Myocyte (in vitro differentiated cells): ENCODE measurements around the gene SLC38A1. TPM values are rescaled to one million over a fixed set of nuclear protein-coding genes. Genes with fewer than 3 reads are reported as not detected.
A peak's percentile ranks its signal among the peaks of the same experiment; 100 is the strongest.
"Not testable (repeated sequence)": the region's sequence is repeated elsewhere in the genome, so short reads cannot be mapped to it uniquely, and the experiment has no call there.

Experiments used
- DNase-seq: peaks from one replicate; pipeline ENCODE4 v3.0.0-alpha.2; 2012; ENCODE audit warnings: low read depth
- total RNA-seq: library from RNA; depleted of rRNA; stranded (reverse); fragments of >200 nt; gene quantifications from 2 replicates; pipeline ENCODE4 v1.2.3, GENCODE V29; 2014

Gene SLC38A1
- total RNA-seq, 1 donor from 2014 or later, result 132 TPM

DNA sequence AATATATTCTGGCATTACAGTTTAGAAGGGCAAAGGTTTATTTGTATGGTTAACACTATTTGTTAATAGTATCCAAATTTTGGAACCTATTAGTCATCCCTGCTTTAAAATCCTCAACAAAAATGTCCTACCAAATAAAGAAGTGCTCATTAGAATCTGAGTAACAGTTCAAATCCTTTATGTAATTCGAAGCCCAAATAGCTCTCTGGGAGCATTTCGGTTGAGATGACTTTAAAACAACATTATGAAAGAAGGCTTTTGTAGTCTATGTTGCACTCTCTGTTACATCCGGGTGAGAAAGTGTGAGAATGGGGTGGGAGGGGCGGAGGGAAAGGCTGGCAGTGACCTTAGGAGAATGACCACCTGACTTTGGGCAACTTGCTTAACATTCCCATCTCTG is 59.7 kb downstream of the SLC38A1 start:
- peak; percentile 51 for DNase-seq

DNA sequence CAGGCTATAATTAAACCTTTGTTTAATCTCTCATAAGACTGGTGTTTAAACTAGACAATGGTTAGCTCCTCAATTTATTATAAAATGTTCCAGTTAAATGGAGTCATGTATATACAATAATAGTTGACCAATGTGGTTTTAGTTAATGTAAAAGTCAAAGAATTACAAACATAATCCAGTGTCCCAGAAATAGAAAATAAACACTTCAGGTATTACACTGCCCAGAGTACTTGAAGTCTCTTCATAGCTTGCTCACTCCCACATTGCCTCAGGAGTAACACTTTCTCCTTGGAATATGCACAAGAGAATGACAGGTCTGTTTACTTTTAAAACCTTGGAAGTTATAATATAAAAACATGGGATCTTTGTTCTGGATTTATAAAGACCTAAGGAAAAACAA is 60.5 kb downstream of the SLC38A1 start:
- no peak for DNase-seq

DNA sequence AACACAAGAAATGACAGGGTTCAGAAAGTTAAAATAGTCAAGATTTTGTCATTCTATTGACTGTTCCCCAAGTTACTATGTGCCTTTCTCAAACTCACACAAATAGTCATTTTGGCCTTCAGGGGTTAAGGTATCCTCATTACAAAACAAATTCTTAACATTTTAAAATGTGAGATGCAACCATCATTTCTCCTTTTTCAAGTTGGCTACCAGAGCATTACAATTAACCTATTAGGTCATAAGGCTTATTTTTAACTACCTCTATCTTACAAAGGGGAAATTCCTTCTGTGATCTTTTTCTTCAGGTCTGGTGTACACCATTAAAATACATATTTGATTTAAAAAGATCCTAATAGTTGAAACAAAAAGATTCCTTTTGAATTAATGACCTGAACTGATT is 61.2 kb downstream of the SLC38A1 start:
- DNase-seq, result no peak

DNA sequence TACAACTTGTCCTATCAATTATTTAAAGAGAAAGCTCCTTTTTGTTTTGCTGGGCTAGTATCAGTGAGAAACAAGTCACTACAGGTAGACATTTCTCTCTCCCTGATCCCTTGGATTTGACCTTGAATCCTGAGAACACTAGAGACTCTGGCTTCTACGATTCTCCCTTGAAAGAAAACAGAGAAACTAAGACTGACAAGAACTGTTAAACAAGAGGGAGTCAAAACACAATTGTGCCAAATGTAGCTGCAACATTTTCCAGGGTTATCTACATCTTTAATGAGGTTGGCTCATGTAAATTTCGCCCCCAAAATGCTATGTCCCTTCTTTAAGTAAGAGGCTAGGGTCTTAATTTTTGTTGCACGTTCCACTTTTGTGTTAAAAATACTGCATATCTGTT is 62.4 kb downstream of the SLC38A1 start:
- DNase-seq, result no peak

DNA sequence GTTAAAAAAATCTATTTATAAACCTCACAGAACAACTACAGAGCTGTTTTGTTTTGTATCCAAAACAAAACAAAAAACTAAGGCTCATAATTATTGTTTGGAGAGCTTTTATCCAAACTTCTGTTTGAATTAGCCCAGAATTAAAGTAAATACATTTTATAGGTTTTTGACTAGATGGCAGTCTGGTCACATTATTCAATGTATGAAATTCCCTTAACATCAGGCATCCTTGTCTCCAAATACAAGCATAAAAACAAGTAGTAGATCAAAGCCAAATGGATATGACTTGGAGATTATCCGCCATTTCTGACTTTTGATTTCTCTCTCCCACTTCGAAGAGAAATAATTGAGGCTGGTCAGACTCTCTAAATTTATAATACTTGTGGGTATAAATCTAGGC is 63.5 kb downstream of the SLC38A1 start:
- DNase-seq, result no peak

DNA sequence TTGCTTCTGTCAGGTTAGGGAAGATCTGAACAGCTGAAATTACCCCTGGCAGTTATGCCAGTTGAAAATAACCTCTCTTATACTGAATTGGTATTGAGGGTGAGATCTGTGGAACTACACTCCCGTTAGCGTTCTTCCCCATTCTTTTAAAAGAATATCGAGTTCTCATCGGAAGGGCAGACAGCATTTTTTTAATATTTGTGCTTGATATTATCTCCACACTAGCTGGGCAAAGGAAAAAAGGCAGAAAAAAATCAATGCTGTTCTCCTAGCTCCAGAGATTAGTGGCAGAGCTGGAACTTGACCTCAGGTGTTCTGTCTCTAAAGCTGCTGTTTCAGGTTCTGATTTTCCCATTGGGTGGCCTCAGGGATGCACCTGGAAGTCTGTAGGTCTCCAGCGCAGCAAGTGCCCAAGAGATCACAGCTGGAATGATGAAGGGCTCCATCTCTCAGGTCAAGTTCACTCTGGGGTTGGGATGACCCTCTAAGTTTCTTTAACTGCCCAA is 67.5 kb downstream of the SLC38A1 start:
- no peak for DNase-seq

DNA sequence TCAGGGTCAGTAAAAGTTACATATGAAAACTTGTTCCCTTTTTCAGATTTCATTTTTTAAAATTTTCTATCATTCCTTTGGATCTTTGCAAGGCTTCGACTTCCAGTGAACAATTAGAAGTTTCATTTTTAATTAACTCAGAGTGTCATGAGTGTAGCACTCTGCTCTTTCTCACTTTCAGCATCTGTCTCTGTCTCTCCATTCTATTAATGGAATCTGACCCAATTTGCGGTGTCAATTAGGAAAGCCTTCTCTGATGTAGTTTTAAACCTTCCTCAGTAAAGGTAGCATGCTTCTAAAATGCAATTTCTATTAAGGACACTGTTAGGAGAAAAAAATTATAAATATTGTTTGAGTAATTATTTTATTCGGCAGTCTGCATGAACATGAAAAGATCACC is 68.3 kb downstream of the SLC38A1 start:
- DNase-seq, result peak; percentile 77

DNA sequence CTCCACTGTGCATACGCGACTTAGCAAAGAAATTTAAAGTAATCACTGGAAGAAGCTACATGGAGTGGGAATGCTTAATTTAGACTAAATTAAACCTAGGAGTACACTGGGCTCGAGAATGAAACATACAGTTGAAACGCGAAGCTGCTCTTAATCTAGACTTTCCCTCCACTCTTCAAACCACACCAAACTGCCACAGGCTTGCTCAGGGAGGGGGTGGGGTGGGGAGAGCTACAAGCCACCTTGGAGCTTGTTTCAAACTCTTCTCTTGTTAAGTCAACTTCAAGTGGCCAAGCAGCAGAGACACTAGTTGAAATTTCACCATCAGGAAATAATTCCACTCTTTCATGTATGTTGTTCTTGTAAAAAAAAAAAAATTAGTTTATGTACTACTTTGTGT is 69.9 kb downstream of the SLC38A1 start:
- no peak for DNase-seq

DNA sequence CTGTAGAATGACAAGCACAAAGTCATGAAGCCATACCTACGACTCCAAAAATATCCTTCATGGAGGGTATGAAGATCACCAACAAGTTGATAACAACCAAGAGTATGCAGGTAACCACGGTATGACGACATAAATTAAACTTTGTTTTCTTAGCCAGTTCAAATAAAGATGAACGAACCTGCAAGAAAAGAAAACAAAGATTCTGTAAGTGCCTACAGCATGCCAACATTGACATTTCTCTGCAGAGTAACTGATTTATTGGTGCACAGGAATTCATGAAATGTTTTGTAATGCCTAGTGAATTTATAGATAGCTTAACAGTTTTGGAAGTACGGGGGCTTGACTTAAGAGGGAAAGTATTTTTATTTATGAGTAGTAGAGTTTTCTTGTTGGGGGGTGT is 71.0 kb downstream of the SLC38A1 start:
- DNase-seq, result no peak

DNA sequence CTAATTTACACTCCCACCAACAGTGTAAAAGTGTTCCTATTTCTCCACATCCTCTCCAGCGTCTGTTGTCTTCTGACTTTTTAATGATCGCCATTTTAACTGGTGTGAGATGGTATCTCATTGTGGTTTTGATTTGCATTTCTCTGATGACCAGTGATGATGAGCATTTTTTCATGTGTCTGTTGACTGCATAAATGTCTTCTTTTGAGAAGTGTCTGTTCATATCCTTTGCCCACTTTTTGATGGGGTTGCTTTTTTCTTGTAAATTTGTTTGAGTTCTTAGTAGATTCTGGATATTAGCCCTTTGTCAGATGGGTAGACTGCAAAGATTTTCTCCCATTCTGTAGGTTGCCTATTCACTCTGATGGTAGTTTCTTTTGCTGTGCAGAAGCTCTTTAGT is 78.3 kb downstream of the SLC38A1 start:
- DNase-seq, result not testable (repeated sequence)

DNA sequence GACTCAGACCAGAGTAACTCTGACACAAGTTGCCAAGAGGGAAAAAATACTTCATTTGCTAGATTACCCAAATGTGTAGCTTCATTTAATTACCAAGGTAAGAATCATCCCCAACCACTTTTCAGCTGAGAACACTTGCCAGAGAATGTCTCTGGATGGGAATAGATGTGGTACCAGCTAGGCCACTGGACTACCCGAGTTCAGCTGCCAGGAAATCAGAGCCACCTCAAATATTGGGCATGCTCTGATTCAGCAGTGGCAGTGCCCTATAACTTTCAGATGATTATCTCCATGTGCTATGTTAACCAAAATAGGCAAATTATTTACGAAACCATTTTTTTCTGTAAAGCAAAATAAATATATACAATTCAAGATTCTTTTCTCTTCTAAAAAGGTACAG is 80.7 kb downstream of the SLC38A1 start:
- DNase-seq, result peak; percentile 78

DNA sequence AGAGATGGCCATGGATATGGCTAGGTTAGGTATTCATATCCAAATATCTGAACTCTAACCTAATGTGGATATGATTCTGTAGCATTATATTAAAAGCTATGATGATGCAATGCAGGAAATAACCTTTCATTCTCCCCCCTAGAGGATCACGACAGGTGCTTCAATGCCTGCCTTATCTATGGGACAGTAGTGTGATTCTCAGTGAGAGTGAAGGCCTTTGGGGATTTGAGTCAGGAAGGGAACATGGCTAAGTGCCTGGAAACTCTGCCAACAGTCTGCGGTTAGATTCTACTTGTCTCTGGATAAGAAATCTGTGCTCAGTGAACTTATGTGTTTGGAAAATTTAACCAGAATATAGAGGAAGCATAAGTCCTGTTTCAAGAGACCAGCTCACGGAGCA is 81.8 kb downstream of the SLC38A1 start:
- DNase-seq, result peak; percentile 90

DNA sequence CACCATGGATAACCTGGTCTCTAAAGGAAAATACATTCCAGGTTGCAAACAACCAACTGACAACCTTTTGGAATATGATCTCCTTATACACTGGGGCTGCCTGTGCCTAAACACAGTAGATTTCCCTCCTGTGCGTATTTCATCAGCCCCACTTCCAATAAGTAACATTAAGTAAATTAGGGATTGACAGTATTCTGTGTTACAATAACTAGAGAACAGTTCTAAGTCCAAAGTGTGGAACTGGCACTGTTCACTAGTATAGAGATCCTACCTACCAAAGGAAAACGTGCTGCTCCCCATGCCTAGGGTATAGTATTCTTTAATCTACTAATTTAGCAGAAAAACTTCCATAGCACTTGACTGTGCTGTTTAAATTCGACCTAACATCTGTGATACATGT is 82.8 kb downstream of the SLC38A1 start:
- DNase-seq, result no peak

DNA sequence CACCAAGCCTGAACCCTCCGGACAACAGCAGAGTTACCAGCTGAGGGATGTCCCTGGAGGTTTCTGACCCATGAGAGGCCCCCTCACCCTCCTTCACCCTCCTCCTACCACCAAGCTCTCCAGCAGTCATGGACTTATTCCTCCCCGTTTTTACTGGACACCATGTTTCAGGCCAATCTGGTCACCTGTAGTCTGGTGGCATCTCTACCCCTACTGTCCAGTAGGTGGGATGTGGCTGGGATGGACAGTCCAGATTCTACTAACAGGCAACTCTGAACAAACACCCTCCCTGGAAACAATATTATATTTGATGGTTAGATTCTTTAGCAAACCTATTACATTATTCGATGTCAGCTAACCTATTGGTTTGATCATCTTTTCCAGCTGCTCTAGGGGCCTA is 83.2 kb downstream of the SLC38A1 start:
- no peak for DNase-seq

DNA sequence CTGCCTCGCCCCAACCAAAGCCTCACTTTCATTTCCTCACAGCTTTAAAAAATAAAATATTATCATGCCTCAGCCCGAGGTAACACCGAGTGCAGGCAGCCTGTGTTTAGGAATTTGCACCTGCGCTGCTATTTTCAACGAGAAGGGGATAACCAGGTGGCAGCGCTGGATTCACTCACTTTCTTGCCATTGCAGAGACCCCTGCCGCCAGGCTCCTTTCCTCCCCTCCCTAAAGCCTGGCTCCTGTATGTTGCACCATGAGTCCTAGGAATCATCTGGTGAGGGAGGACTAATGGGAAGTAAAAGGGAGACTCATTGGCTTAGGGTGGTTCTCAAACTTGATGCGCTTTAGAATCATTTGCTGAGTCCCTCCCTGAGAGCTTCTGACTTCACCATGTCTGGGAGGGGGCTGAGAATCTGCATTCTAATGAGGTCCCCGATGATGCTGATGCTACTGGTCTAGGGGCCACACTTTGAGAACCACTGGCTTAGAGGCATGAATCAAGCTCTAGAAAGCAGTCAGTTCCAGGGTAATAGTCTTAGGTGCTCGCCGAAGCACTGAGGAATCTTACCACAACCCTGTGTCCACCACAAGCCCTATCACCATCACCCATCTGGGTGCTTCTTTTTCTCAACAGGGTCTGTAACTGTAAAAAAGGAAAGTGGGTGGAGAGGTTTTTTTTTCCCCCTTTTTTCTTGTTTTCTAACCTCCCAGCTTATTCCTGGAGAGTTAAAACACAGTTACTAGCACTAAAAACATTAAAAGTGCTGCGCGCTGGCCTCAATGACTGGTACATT is 83.8 kb downstream of the SLC38A1 start:
- no peak for DNase-seq

DNA sequence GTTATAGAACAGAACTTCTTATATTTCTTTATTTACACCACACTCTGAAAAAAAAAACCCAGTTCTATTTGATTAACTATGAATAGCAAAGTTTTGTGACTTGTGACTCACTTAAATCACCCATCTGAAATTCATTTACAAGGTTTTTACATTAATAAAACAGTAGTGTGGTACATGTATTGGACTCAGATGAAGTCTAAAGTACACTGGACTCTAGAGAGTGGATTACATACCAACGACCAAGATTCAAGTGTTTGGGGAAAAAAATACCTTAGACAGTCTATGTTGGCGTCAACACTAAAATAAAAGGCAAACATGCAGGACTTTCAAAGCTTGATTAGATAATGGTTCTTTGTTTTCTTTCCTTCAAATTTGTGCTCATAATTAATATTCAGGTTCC is 85.7 kb downstream of the SLC38A1 start:
- no peak for DNase-seq

DNA sequence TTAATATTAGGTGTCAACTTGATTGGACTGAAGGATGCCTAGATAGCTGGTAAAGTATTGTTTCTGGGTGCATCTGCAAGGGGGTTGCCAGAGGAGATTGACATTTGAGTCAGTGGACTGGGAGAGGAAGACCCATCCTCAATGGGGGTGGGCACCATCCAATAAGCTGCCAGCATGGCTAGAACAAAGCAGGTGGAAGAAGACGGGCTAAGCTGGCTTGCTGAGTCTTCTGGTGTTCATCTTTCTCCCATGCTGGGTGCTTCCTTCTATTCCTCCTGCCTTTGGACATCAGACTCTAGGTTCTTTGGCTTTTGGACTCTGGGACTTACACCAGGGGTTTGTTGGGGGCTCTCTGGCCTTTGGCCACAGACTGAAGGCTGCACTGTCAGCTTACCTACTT is 87.4 kb downstream of the SLC38A1 start:
- no peak for DNase-seq

DNA sequence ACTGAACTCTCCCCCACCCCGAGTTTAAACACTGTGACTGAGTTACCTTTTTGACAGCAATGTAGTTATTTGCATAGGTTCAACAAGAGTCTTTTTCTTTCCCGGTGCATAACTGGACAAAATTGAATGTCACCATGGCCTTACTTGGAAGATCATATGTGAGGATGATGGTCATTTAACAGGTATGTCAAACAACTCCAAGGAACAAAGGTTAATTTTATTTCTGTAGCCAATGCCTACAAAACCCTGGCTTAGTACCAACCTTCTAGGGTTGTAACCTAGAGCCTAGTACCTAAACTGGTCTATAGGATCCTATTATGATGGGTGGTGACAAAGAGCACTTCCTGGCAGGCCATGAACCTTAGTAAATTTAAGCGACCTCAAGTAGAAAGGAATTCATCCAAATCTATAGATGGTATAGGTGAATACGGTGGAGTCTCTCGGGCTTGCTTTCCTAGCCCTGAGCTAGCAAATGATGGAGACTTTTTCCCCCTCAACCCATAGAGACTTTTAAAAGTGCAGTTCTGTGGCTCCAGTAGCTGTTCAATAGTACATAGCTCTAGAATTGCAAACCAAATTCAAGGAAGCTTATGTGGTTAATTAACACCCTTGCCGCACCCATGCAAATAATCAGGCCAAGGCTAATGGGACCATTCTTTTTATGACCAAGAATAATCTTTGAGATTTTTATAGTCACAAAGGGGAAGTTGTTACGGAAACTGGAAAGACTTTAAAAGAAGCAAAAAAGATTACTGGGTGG is 89.0 kb downstream of the SLC38A1 start:
- no peak for DNase-seq

DNA sequence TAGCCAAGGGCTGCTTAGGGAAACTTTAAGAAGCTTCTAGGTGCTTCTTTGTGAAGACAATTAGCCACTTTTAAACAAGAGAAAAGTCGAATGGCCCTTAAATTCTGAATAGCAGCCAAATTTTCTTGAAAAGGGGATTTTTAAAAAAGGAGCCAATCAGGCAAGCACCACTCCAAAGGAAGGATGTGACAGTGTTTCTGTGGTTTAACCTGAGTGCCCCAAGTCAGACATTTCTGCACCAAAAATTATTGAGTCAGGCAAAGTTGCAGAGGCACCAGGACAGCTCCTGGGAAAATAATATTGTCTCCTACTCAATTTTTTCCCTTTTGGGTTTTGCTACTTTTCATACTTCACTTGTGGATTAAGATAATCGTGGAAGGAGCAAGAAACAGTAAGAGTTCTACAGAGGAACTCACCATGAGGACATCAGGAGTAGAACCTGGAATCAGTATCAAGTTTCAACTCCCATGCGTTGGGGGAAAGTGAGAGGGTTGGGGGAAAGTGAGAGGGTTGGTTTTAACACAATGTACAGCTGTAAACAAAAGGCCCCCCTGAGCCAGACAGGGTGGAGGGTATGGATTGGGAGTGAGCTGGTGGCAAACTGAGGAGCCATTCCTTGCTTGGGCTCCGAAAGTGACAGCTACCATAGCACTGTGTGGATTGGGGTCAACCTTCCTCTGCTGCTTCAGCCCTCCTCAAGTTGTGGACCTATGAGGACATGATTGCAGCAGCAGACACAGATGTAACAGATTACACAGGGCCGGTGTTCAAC is 90.8 kb downstream of the SLC38A1 start:
- DNase-seq, result no peak

DNA sequence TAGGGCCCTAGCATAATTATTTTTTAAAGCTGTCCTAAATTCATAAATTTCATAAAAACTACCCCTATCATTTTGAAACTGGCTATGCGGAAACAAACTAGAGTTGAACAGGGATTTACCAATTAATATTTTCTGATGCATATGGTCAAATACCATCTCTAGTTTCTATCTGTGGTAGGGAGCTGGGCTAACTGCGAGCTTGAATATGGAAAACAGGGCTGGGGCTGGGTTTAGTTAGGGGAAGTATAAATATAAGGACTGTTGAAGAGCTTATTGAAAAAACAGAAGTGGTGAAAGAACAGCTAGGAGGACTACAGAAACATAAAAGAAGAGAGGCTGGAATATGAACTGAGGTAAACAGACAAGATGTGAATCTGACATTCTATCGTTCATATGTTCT is 91.8 kb downstream of the SLC38A1 start:
- DNase-seq, result no peak

DNA sequence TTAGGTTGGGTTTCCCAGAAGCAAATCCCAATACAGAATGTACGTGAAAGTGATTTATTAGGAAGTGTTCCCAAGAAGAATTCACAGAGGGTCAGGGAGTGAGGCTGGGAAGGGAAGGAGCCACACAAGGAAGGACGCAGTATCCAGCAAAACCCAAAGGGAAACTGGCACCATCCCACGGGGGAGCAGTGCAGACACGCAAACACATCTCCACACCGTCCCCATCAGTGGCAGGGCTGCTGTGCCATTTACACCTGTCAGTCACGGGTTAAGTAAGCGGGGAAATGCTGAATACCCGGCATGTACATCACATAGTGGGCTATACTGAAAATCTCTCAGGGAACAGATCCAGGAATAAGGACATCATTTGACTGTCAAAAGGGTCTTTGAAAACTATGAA is 93.9 kb downstream of the SLC38A1 start:
- no peak for DNase-seq
